ENCODE measurements around the gene DGCR6. TPM values are rescaled to one million over a fixed set of nuclear protein-coding genes. Genes with fewer than 3 reads are reported as not detected.
"Not testable (repeated sequence)": the region's sequence is repeated elsewhere in the genome, so short reads cannot be mapped to it uniquely, and the experiment has no call there.

DGCR6 gene
- total RNA-seq, 1 donor from 2014 or later = 11.2 TPM

DNA sequence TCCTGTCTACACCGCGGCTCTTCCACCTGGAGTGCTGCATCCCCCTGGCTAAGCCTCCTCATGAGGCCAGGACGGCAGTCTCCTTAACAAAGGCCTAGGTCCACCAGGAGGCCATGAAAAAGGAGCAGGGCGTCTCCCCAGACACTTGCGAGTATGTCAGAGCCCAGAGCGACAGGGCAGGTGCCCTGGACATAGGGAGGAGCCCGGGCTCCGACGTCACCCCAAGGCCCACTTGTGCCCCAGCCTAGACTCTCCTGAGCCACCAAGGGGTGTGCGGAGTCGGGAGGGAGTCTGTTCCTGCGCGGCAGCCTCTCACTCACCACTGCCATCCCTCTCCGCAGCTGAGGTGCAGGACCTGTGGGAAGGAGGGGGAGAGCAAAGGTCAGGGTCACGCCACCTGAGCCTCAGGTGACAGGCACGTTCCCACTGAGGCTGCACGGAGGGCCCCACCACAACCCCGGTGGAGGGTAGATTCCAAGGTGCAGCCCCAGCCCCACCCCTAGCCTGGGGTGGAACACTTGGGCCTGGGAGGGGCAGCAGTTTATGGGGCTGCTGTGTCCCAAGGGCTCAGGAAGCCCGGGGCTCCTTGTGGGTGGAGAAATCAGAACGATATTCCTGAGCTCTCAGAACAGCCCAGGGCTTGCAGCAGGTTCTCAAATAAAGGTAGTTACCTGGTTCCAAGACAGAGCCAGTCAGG lies 19.4 kb downstream of the DGCR6 start:
- DNase-seq = no peak
- intact Hi-C loops (cut with micrococcal nuclease) = no loop called here
- no peak for ATAC-seq

GRCh38 chr22:18927020-18927419 lies 20.9 kb downstream of the DGCR6 start:
- peak; percentile 34 for ATAC-seq
- intact Hi-C loops (cut with micrococcal nuclease) = no loop called here
- no peak for DNase-seq

GRCh38 chr22:18927573-18927972 lies 21.5 kb downstream of the DGCR6 start:
- ATAC-seq (no peak), DNase-seq (no peak)
- intact Hi-C loops (cut with micrococcal nuclease) = no loop called here

DNA sequence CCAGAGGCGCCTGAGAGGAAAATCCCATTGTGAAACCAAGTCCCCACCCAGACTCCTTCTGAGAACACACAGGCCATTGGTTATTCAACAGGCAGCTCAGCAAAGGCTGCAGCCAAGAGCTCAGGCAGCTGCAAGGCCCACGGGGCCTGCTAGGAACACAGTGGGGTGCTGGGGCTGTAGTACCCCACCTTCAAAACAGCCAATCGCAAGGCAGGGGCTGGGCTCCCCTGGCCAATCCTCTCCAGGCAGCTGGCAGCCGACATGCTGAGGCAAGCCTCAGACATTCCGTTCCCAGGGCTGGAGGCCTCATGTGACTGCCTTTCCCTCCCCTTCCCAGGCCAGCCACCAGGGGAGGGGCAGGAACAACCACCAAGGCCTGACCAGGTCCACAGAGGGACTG lies 23.3 kb downstream of the DGCR6 start:
- intact Hi-C loops (cut with micrococcal nuclease) = no loop called here
- peak; percentile 94 for ATAC-seq
- DNase-seq = no peak

GRCh38 chr22:18931905-18932652 lies 26.0 kb downstream of the DGCR6 start:
- ATAC-seq (no peak), DNase-seq (no peak)
- intact Hi-C loops (cut with micrococcal nuclease) = no loop called here

GRCh38 chr22:18933914-18934313 lies 27.8 kb downstream of the DGCR6 start:
- ATAC-seq (no peak), DNase-seq (no peak)
- intact Hi-C loops (cut with micrococcal nuclease) = no loop called here

DNA sequence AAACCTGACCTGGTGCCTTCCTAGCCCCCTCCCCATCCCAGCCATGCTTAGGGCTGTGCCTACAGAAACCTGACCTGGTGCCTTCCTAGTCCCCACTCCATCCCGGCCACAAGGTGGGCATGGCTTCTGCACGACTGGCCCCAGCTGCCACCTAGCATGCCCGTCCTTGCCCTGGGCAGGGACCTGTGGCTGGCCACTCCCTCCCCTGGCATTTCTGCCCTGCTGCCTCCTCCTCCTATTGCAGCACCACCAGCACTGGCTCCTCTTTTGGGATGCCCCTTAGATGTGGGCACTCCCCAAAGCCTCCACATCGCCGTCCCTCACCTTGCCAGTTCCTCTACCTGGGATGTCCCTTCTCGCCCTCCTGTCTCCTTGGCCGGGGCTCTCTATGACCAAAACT lies 28.6 kb downstream of the DGCR6 start:
- DNase-seq; ATAC-seq; intact Hi-C loops (cut with micrococcal nuclease): not testable (repeated sequence)

- peak; percentile 90 for ATAC-seq
- intact Hi-C loops (cut with micrococcal nuclease) = no loop called here
- no peak for DNase-seq
Observed at GRCh38 chr22:18935889-18936529, 29.9 kb downstream of the DGCR6 start, which contains the start of gene PRODH. PRODH (minus strand) TSS chr22:18936293; CDS start chr22:18936287, 6 bp downstream.

DNA sequence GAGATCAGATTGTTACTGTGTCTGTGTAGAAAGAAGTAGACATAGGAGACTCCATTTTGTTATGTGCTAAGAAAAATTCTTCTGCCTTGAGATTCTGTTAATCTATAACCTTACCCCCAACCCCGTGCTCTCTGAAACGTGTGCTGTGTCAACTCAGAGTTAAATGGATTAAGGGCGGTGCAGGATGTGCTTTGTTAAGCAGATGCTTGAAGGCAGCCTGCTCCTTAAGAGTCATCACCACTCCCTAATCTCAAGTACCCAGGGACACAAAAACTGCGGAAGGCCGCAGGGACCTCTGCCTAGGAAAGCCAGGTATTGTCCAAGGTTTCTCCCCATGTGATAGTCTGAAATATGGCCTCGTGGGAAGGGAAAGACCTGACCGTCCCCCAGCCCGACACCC lies 32.6 kb downstream of the DGCR6 start:
- intact Hi-C loops (cut with micrococcal nuclease); ATAC-seq; DNase-seq: not testable (repeated sequence)

DNA sequence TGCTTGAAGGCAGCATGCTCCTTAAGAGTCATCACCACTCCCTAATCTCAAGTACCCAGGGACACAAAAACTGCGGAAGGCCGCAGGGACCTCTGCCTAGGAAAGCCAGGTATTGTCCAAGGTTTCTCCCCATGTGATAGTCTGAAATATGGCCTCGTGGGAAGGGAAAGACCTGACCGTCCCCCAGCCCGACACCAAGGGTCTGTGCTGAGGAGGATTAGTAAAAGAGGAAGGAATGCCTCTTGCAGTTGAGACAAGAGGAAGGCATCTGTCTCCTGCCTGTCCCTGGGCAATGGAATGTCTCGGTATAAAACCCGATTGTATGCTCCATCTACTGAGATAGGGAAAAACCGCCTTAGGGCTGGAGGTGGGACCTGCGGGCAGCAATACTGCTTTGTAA lies 41.0 kb downstream of the DGCR6 start:
- ATAC-seq; intact Hi-C loops (cut with micrococcal nuclease); DNase-seq: not testable (repeated sequence)

DNA sequence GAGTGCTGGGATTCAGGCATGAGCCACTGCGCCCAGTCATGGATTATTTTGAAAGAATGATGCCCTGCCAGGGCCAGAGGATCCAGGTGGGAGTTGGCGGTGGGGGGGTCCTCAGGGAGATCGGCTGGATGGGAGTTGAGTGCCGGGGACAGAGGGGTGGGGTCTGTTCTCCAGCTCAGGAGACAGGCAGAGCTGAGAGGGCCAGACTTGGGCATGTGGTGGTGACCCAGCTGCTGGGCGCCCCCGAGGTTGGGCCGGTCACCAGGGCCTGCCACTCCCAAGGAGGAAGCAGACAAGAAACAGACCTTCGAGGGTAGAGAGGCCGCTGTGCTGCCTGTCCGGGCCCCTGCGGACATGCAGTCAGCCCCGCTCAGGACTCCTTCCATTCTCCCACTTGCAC lies 41.8 kb downstream of the DGCR6 start:
- DNase-seq = no peak
- intact Hi-C loops (cut with micrococcal nuclease) = no loop called here
- no peak for ATAC-seq

GRCh38 chr22:18950141-18950540 lies 44.0 kb downstream of the DGCR6 start:
- no peak for DNase-seq
- ATAC-seq = no peak
- intact Hi-C loops (cut with micrococcal nuclease) = no loop called here

DNA sequence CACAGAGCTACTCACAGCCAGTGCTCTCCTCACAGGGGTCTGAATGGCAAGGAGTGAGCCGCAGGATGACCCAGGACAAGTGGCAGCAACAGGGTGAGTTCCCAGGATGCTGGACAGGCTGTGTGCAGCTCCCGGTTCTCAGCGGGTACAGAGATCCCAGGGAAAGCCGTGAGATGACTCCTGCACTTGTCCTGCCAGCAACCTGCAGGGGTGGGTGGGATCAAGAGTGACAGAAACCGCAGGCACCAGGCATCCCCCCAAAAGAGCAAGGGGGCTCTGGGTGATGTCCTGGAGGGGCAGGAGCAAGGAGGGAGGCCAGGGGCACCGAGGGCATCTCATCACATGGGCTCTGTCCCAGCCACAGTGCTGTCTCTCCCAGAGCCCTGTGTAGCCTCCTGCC lies 45.9 kb downstream of the DGCR6 start:
- intact Hi-C loops (cut with micrococcal nuclease) = no loop called here
- DNase-seq (no peak), ATAC-seq (no peak)

DNA sequence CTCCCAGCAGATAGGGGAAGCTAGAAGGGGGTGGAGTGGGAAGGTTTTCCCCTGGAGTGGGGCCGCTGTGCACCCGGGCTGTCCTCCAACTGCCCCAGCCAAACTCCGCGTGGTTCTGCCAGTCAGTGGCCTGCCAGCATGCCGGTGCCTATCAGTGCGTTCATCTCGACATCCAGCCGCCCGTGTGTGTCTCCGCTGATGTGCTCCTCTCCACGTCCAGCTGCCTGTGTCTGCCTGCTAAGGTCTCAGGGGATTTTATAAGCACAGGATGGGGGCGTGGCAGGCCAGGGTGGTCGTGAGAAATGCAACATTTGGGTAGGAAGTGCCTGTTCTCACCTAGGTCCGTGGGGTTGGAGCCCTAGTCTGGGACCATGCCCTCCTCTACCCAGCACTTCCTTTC lies 47.0 kb downstream of the DGCR6 start:
- intact Hi-C loops (cut with micrococcal nuclease); DNase-seq; ATAC-seq: not testable (repeated sequence)

- ATAC-seq (peak; percentile 90), DNase-seq (peak; percentile 80)
- intact Hi-C loops (cut with micrococcal nuclease) = not testable (repeated sequence)
Observed at GRCh38 chr22:18954303-18954989, 48.3 kb downstream of the DGCR6 start.

GRCh38 chr22:18954990-18955571 lies 49.0 kb downstream of the DGCR6 start:
- DNase-seq (no peak), ATAC-seq (no peak)
- intact Hi-C loops (cut with micrococcal nuclease) = no loop called here

DNA sequence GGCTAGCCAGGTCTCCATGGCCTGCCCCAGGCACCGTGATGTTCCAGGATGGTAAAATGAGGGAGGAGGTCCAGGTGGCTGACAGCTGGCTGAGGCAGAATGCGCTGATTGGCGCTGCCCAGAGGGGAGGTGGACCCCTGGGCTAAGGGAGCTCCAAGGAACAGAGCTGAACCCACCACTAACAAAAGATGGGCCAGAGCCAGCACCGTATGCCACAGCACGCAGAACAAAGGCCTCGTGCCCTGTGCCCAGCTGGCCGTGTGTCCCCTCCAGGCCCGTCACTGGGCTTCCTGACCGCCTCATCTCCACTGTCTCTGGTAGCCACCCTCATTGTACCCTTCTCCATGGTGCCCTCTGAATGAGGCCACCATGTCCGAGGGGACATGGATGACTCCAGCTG lies 49.6 kb downstream of the DGCR6 start:
- intact Hi-C loops (cut with micrococcal nuclease) = no loop called here
- ATAC-seq = no peak
- DNase-seq = no peak

DNA sequence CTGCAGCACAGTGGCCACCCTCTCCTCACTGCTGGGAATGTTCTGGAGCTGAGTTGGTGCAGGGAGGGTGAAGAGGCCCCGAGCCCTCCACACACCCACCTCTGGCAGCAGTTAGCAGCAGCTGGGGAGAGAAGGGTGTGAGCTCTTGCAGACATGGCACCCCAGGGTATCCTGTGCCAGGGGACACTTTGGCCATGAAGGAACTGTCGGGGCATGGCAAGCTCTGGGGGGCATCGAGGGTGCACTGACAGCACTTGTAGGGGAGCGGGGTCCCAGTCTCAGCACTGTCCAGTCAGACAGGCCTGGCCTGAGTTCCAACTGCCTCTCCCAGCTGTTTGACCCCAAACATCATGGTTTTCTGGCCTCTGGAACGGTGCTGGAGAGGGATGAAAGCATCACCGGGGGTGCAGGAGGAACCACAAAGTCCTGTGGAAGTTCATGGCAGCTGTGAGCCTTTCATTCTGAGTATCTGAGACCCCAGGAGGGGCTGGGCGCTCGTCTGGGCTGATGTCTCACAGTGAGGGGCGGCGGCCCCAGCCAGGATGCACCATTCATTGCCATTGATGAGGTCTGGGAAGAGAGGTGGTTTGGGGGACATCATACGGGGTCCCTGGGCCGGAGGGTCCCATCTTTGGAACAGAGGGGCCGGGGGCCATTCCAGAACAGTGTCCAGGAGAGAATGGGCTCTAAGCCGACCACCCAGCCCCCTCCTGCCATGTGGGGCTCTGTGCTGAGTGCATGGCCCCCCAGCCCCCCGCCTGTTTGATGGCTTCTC lies 50.2 kb downstream of the DGCR6 start:
- ATAC-seq; DNase-seq; intact Hi-C loops (cut with micrococcal nuclease): not testable (repeated sequence)
